LoVo (cell line): Measurements from ENCODE around the gene STK35.

Source experiments
- DNase-seq: peaks from one replicate; pipeline ENCODE4 v3.0.0-alpha.2; 2016; ENCODE audit warnings: low spot score

Gene STK35

DNA sequence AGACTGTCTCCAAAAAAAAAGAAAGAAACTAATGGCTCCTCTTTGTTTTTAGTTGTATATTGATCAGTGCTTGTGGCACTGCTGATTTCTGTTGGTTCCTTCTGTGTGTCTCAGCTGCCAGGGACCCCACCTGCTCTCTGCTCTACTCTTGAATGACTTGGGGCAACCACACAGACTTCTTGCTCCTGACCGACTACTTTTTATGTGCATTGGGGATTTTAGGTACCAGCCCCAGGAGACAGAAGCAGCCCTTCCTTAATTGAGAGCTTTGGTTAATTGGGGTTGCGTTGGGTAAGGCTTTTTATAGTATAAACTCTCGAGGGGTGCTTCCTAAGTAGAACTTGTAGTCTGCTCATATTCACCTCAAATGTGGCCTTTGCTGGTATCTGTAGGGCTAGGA lies 6.9 kb downstream of the STK35 start:
- DNase-seq = no peak

DNA sequence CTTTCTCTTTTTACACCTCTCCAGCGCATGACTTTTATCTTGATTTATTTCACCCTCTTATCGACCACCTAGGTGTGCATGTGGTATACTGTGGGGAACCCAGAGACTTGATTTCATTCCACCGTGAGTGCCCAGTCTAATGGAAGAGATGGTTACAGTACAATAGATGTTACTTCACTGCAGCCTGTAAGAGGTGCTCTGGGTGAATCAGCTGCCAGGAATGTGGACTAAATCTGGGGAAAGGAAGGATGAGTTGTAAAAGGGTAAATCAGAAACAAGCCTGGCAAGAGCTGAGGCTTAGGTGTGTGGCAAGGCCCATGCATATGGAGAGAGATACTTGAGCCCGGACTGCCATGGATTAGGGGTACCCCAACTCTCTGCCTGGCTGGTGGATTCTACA lies 7.4 kb downstream of the STK35 start:
- peak; percentile 30 for DNase-seq

DNA sequence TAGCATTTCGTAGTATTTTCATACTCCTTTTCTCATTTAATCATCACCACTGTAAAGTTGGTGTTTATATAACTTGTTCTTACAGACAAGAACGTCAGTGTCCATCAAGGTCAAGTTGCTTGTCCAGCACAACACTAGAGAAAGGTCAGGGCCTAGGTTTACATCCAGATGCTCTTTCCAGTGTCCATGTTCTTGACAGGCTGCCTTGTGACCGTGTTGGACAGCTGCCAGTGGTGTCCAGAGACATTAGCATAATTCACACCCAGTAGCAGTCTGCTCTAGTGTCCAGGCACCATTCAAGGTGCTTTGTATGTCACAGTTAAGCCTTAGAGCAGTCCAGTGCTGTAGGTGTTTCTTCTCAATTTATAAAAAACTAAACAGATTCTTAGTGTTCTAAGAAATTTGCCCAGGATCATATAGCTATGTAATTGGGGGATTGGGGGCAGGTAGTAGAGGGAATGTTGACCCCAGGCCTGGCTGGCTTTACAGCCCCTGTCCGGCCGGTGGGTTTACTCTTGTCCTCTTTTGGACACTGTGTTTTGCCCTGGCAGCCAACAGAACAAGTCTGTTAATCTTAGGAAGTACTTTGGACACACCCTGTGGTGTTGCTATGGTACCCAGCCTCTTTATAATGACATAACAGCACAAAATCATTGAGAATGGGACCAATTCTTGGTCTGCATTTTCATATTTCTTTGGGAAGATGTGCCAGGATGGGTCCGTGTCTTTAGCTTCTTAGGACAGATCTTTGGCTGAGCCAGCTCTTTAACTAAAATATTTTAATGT lies 8.0 kb downstream of the STK35 start:
- no peak for DNase-seq

DNA sequence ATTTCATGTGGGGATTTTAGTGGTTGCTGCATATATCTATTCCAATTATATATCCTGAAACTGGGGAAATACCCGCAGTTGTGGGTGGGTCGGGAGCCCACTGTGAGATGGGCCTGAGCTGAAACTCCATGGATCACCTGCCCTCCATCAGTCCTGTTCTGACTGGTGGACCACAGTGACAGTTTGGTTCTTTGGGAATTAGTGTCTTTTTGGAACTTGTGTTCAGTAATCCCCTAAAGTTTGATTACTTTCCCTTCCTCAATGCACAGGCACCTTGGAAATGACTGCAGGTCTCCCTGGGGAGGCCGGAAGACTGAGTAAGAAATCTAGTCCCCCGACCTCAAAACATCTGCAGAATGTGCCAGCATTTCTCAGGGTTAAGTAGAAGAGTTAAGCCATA lies 11.3 kb downstream of the STK35 start:
- DNase-seq = no peak

DNA sequence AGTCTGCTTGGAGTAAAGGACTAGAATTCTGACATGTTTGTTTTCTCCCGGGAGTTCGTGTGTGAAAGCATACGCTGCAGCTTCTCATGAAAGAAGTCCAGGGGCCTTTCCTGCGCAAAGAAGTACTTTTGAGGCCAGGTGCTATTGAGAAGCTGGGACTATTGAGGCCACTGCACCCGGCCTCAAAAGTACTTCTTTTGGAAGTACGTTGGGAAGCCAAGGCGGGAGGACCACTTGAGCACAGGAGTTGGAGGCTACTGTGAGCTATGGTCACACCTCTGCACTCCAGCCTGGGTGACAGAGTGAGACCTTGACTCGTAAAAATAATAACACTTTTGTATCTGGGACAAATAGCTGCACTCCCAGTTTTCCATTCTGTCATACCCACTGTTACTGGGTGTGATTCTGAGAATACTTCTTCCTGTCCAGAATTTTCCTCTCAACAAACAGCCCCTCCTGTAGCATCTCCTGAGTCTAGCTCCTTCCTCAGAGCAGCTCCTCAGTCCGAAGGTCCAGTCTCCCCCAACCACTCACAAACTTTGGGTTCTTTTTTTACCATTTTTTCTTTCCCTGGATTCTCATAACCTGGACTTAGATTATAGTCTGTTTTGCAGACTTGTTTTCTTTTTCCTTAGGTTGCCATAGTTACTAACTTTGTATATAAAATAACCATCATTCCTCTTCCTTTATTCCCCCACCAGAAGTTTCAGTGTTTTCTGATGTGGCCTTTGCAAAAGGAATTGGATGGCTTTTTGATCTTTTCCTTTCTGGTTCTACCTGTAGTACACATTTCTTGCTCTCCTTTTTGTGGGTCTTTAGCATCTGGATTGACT lies 12.7 kb downstream of the STK35 start:
- DNase-seq = no peak

DNA sequence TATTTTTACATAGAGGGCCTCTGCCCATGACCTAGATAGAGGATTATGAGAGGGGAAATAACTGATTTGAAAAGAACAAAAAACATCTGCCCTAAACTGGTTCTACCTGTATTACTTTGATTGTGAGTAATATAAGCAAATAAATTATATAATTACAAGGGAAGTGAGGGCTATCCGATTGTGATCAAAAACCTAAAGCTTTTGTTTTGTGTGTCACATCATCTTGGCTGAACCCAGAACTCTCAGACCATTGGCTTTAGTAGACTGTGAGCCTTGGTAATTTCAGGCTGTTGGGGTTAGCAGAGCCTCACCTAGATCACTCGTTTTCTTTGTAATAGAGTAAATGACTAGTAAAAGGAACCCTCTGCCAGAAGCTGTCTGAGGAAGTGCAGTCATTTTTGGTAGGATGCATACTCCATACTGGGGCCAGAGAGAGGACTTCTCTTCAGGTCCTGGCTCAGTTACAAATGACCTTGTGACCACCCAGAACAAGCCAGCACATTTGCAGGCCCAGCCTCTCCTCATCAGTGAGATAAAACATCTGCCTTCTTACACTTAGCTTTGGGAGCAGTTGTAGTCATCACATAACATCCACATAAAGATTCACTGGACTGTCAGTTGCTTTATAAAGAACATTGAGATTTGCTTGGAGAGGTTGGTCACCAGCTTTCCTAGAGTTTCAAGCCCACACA lies 13.5 kb downstream of the STK35 start:
- no peak for DNase-seq

DNA sequence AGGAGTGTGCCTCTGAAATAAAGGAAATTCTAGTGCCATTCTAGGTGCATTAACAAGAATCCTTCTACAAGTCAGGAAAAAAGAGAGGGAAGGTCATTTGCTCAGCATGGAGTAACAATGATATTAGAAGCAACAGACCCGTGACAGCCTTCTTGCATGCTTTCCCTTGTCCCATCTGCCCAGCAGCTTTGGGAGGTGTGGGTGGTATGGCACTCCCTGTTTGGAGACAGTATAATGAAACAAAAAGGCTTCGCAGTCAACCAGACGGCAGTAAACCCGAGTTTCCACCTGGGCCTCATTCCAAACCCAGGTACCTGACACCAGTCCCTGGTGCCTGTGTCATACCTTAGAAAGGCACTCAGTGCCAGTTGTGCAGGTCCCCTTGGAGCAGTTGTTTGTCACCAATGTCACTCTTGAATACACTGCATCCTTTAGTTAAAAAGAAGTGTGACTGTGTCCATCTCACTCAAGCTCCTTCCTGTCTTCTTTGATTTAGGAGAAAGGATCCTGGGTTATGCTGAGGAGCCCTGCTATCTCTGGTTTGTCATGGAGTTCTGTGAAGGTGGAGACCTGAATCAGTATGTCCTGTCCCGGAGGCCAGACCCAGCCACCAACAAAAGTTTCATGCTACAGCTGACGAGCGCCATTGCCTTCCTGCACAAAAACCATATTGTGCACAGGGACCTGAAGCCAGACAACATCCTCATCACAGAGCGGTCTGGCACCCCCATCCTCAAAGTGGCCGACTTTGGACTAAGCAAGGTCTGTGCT lies 14.7 kb downstream of the STK35 start:
- DNase-seq = no peak

DNA sequence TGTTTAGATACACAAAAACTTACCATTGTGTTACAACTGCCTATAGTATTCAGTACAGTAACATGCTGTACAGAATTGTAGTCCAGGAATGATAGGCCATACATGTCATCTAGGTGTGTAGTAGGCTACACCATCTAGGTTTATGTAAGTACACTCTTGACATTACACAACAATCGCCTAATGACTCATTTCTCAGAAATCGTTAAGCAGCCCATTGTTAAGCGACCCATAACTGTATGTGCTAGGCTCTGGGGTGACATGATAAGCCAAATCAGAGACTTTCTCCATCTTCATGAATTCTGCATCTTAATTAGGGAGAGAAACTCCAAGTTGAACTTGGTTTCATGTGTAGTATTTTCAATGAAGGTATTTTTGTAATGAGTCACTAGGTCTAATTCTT lies 17.2 kb downstream of the STK35 start:
- no peak for DNase-seq

DNA sequence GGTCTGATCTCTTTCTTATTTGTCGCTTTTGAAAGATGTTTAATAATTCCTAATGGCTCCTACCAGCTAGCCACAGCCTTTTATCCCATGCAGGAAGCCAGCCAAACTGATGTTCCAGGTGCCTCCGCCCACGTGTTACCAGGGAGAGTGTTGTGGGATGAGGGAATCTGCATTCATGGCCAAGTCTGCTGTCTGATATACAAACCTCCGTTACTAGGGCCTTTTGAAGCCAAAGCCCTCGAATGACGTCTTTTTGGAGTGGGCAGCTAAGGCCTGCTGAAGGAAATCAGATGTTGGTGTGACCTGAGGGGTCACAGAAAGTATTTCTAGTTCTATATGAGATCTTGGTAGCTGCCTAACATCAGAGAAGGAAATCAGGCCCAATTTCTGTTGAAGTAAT lies 21.3 kb downstream of the STK35 start:
- DNase-seq = no peak

DNA sequence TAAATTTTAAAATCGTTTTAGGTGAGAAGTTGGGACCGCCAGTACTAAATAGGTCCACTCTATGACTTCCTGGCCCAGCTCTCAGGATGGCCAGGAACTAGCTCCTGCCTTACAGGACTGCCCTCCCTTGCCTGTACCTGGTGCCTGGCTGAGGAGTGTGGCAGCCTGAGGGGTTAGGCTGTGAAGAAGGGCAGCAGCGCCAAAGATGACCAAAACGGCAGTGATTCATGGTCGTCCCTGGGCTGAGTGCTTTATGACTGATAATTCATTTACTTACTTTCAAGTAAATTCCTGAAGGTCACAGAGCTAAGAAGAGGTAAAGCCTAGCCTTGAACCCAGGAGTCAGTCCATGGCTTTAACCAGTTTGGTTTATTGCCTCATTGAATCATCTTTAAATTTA lies 22.1 kb downstream of the STK35 start:
- no peak for DNase-seq

DNA sequence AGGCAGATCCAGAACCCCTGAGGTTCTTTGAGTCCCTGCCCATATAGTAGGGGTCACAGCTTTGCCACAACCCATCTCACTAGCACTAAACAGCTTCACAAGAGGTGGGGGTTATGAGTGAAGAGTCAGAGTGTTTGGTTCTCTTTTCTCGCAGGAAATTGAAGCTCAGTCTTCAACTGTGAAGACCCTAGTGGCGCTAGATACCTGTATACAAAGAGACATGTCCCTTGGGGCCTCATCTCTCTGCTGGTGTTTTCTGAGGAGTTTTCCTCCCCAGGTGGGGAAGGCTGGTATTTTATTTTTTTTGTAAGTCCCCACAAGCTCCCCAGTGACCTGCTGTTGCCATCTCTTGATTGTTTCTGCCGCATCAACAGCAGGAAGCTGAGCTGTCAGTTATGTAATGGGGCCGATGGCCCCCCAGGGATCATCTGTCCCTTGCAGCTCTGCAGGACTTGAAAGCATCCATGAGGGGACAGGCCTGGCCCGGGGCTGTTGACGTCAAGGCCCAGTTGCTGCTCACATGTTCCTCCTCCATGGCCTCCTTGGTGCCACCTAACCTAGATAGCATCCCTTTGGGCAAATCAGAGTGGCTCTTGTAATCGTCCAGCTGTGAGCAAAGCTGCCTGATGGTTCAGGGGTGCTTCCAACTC lies 23.1 kb downstream of the STK35 start:
- DNase-seq = no peak

DNA sequence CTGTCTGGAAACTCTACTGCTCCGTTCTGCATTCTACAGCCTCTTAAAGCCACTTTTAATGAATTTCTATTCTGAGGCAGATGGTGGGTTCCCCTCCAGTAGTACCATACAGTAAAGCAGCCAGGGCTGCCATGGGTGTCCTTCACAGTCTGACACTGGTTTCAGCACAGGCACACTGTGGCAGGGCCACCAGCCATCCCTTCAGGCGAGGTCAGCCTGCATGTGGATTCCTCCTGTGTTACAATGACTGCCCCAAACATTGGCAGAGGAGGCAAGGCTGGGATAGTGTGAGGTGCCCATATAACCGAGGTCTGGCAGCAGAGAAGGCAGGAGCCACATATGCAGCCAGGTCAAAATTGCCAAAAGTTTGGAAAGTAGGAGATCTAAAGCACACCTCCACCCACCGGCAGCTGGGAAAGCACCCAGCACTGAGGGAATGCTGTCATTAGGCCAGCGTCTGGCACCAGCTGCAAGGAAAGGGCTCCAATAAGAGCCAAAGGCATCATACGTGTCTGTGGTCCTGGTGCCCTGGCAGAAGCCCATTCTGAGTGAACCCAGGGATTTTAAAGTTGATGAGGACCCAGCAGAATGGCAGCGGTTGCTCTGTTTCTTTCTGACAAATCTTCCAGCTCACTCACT lies 24.0 kb downstream of the STK35 start:
- no peak for DNase-seq

DNA sequence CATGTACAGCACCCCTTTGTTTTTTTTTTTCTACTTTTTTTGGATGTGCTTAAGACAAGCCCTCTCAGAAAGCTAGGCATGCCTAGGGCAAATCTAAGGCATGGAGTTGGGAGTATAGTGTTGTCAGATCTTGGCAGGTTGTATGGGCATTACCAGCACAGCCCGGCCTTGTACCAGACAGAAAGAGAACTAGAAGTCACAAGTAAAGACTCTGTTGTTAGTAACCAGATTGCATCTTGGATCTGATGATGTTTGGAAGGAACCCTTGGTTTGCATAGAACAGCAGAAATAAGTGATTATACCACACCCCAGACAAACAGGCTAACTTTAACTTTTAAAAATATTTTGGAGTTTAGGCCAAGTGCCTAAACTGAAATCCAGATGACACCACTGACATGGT lies 25.6 kb downstream of the STK35 start:
- DNase-seq = no peak

DNA sequence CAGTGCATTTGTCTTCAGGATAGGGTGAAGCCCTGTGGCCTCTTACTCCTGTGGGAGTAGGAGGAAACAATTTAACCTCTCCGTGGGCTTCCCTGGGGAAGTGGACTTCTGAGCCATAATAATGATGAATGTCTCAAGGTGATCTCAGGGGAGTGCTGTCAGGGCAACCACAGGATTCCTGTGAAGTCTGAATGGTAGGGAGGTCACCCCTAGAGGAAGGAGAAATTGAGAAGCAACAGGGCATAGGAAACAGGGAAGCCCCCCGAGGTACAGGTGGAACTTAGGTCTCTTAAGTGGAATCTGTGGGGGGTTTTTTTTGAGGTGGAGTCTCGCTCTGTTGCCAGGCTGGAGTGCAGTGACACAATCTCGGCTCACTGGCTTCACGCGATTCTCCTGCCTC lies 26.9 kb downstream of the STK35 start:
- no peak for DNase-seq

DNA sequence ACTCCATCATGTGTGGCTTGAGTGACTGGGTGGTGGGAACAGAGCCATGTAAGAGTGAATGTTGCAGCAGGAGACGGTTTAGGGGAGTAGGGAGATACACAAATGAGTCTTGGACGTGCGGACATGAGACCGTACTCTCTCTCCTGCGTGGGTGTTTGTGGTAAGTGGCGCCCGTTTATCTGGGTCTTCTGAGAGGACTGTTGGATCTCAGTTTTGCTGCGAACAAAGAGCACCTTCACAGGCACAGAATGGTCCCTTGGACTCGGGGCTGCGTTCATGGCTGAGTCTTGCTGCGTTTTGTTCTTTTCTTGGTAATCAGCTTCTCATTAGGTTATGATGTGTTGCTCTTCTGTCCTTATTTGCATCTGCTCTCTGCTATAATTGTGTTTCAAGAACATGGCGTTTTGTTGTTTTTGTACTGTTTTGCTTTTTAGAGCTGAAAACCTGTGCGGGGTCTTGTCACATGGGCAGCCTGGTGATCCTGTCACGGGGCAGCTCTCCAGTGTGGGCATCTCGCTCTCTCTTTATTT lies 28.5 kb downstream of the STK35 start:
- no peak for DNase-seq

DNA sequence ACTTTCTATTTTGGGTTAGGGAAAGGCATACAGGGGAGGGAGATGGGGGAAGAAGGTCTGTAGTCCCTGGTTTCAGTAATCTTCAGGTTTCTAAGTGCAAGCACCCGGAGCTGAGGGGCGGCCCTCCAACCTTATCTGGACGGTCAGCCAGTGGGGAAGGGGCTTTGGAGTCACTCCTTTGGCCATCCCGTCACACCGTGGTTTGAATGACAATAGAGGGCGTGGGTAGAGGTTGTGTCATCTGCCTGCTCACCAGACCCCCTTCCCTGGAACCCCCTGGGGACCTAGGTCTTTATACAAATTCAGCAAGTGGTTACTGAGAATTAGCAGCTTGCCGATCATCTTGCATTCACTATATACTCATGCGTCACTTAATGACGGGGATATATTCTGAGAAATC lies 29.1 kb downstream of the STK35 start:
- no peak for DNase-seq

DNA sequence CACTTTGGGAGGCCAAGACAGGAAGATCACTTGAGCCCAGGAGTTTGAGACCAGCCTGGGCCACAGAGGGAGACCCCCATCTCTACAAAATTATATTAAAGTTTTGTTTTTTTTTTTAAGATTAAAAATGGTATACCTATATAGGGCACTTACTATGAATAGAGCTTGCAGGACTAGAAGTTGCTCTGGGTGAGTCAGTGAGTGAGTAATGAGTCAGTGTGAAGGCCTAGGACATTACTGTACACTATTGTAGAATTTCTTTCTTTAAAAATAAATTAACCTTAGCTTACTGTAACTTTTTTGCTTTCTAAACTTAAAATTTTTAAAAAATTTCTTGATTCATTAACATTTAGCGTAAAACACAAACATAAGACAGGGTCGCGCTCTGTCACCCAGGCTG lies 29.7 kb downstream of the STK35 start:
- no peak for DNase-seq

DNA sequence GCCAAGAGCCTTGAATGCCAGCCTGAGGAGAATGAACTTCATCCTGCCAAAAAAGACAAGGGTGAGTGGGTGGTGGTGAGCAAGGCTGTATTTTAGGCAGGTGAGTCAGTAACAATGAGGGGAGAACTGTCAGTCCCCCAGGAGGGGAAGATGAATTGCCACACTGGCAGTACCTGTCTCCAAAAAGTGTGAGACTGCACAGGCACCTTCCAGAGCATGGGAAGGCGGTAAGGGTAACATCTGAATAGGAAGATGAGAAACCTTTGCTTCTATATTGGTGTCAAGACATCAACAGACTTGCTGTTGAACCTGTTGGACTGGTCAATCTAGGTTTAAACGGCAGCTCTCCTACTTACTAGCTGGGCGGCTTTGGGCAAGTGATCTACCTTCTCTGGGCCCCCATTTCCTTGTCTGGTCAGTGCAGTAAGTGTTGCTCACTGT lies 30.9 kb downstream of the STK35 start:
- DNase-seq = no peak

DNA sequence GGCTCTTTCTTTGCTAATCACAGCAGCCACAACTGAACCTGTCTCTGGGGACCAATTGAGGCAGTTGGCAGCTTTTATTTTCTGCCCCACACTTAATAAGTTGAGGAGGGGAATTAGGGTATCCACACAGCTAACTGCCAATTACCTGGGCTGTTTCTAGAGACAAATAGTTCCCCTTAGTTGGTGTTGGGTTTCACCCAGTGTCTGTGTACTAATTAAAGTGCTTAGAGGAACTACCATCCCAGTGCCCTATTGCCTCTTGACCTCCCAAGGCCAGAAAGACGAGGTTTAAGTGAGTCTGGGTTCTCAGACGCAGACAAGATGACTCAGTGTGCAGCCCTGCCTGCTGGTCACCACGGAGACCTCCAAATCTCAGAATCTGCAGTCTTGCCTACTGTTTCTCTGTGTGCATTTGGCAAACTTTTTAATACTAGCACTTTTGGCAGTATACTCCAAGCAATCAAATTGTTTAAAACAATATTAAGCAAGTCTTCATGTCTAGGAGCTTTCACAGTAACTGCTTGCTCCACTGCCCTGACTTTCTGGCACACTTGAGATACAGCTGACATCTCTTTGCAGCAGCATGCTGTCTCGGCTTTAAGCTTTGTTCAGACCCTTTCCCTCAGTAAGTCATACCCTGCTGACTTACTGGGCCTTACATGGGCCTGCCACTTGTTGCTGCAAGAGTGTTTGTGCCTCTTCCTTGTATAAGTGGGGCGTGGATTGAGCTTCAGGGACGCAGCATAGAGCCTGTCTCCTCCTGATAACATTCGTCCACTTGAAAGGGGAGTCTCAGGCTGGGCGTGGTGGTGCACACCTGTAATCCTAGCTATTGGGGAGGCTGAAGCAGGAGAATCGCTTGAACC lies 31.9 kb downstream of the STK35 start:
- DNase-seq = no peak

DNA sequence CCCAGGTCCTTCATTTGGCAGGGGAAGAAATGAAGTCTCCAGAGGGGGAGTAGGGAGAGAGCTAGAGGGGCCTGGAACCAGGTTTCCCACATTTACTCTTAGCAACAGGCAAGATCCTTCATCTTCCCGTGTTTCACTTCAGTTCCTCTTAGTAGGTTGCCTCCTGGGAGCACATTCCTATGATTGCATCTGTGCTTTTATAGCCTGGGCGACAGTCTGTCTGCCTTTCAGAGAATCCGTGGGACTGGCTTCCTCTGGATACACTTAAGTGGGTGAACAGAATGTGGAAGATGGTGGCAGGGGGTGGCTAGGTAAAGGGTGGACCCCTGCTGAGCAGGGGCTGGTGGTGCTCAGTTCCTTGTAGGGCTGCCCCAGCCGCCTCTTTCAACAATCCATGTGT lies 33.4 kb downstream of the STK35 start:
- DNase-seq = no peak
